ENCODE results near the gene IPO11. TPM values are rescaled to one million over a fixed set of nuclear protein-coding genes. Genes with fewer than 3 reads are reported as not detected.

IPO11 gene
- total RNA-seq, 1 experiment from 2014 or later: 36.6 TPM

- no peak for DNase-seq (ENCODE audit: unreplicated experiment)
- intact Hi-C loops (cut with micrococcal nuclease): no loop called here
- Mint-ChIP-seq H3K27me3 (ENCODE audit: insufficient read depth, unreplicated experiment) (no peaks in the 10 kb centered on the region), H3K4me1 (ENCODE audit: insufficient read depth, unreplicated experiment) (peaks cover 6% of the 10 kb centered on the region), H3K27ac (ENCODE audit: low read depth, unreplicated experiment) (no peak overlapping the region), H3K36me3 (ENCODE audit: insufficient read depth, unreplicated experiment) (peaks cover 16% of the 10 kb centered on the region), H3K4me3 (ENCODE audit: unreplicated experiment) (no peak overlapping the region), H3K9me3 (ENCODE audit: unreplicated experiment) (no peaks in the 10 kb centered on the region)
- BruUV-seq (replicated peaks): no TSS peak
- CTCF ChIA-PET: no interaction called here
- TF ChIP-seq CTCF (IDR thresholded peaks at IDR 0.05; ENCODE audit: unreplicated experiment): no peak
- POLR2A ChIA-PET: interaction anchor here (0.6 kb wide), 1 partner anchor 55 kb away, joined by 3 read pairs; no protein-coding TSS in a partner anchor
Measured at GRCh38 chr5:62594364-62594984, 181.9 kb downstream of the IPO11 start.

GRCh38 chr5:62596096-62596495 is 183.5 kb downstream of the IPO11 start:
- H3K4me1 Mint-ChIP-seq (ENCODE audit: insufficient read depth, unreplicated experiment): peaks cover 6% of the 10 kb centered on the region
- POLR2A ChIA-PET: interaction anchor here (0.6 kb wide), 1 partner anchor 8 kb away, joined by 3 read pairs; no protein-coding TSS in a partner anchor
- no peaks in the 10 kb centered on the region for H3K27me3 Mint-ChIP-seq (ENCODE audit: insufficient read depth, unreplicated experiment)
- CTCF ChIA-PET: interaction anchor here (1.2 kb wide), 1 partner anchor 18 kb away, joined by 3 read pairs; no protein-coding TSS in a partner anchor
- no TSS peak for BruUV-seq (replicated peaks)
- intact Hi-C loops (cut with micrococcal nuclease): no loop called here
- H3K27ac Mint-ChIP-seq (ENCODE audit: low read depth, unreplicated experiment): no peak overlapping the region
- peaks cover 16% of the 10 kb centered on the region for H3K36me3 Mint-ChIP-seq (ENCODE audit: insufficient read depth, unreplicated experiment)
- no peak for DNase-seq (ENCODE audit: unreplicated experiment)
- no peak for TF ChIP-seq CTCF (IDR thresholded peaks at IDR 0.05; ENCODE audit: unreplicated experiment)
- H3K9me3 Mint-ChIP-seq (ENCODE audit: unreplicated experiment): no peaks in the 10 kb centered on the region
- no peak overlapping the region for H3K4me3 Mint-ChIP-seq (ENCODE audit: unreplicated experiment)

GRCh38 chr5:62596691-62597090 is 184.1 kb downstream of the IPO11 start:
- no peak for DNase-seq (ENCODE audit: unreplicated experiment)
- H3K9me3 Mint-ChIP-seq (ENCODE audit: unreplicated experiment): no peaks in the 10 kb centered on the region
- no peak overlapping the region for H3K27ac Mint-ChIP-seq (ENCODE audit: low read depth, unreplicated experiment)
- peaks cover 6% of the 10 kb centered on the region for H3K4me1 Mint-ChIP-seq (ENCODE audit: insufficient read depth, unreplicated experiment)
- H3K36me3 Mint-ChIP-seq (ENCODE audit: insufficient read depth, unreplicated experiment): peaks cover 10% of the 10 kb centered on the region
- intact Hi-C loops (cut with micrococcal nuclease): no loop called here
- ChIA-PET CTCF (interaction anchor here (1.2 kb wide), 1 partner anchor 18 kb away, joined by 3 read pairs; no protein-coding TSS in a partner anchor), POLR2A (no interaction called here)
- no peak overlapping the region for H3K4me3 Mint-ChIP-seq (ENCODE audit: unreplicated experiment)
- BruUV-seq (replicated peaks): no TSS peak
- no peaks in the 10 kb centered on the region for H3K27me3 Mint-ChIP-seq (ENCODE audit: insufficient read depth, unreplicated experiment)
- no peak for TF ChIP-seq CTCF (IDR thresholded peaks at IDR 0.05; ENCODE audit: unreplicated experiment)

- Mint-ChIP-seq H3K9me3 (ENCODE audit: unreplicated experiment) (no peaks in the 10 kb centered on the region), H3K4me3 (ENCODE audit: unreplicated experiment) (no peak overlapping the region), H3K27ac (ENCODE audit: low read depth, unreplicated experiment) (no peak overlapping the region), H3K36me3 (ENCODE audit: insufficient read depth, unreplicated experiment) (peaks cover 7% of the 10 kb centered on the region), H3K4me1 (ENCODE audit: insufficient read depth, unreplicated experiment) (peaks cover 6% of the 10 kb centered on the region), H3K27me3 (ENCODE audit: insufficient read depth, unreplicated experiment) (no peaks in the 10 kb centered on the region)
- DNase-seq (ENCODE audit: unreplicated experiment): no peak
- BruUV-seq (replicated peaks): no TSS peak
- CTCF ChIA-PET: no interaction called here
- intact Hi-C loops (cut with micrococcal nuclease): no loop called here
- POLR2A ChIA-PET: no interaction called here
- TF ChIP-seq CTCF (IDR thresholded peaks at IDR 0.05; ENCODE audit: unreplicated experiment): no peak
Measured at GRCh38 chr5:62597314-62597713, 184.8 kb downstream of the IPO11 start.

Data from MCF 10A (cell line).